ENCODE measurements around the gene DOCK7.

- no peak for TF ChIP-seq FOSL1 (IDR thresholded peaks at IDR 0.05; ENCODE audit: insufficient read depth, low read depth, low read length)
- TF ChIP-seq CTCF (IDR thresholded peaks at IDR 0.05; ENCODE audit: control extremely low read depth in 1 of 3, insufficient read depth in 1 of 3, low read depth in 1 of 3, low read length in 3 of 3), result no peak
These were observed 115.7 kb downstream of the DOCK7 start for GRCh38 chr1:62572476-62572875.

Measured in H1 (cell line).